ENCODE results near the gene CAPN5. TPM values are rescaled to one million over a fixed set of nuclear protein-coding genes. Genes with fewer than 3 reads are reported as not detected.

CAPN5 gene
- total and polyA plus RNA-seq, 2 of the 8 experiments (the other 6 are each of a cell fraction or from before 2014, with no cell fraction given), result 21.5 to 22.4 TPM

- TF ChIP-seq CTBP2 (IDR thresholded peaks at IDR 0.05; ENCODE audit: borderline replicate concordance, insufficient read depth, insufficient read length, low read length), result no peak
- TF ChIP-seq KDM4A (IDR thresholded peaks at IDR 0.05; ENCODE audit: low read depth, low read length, severe bottlenecking), result no peak
- TF ChIP-seq CHD1 (IDR thresholded peaks at IDR 0.05; ENCODE audit: low read depth, low read length), result no peak
- no peak for TF ChIP-seq GTF2F1 (IDR thresholded peaks at IDR 0.05; ENCODE audit: borderline replicate concordance, low read depth, low read length)
- TF ChIP-seq RBBP5 (IDR thresholded peaks at IDR 0.05; ENCODE audit: borderline replicate concordance, low read depth, low read length), result no peak
Observed at GRCh38 chr11:77125191-77125590, 58.4 kb downstream of the CAPN5 start (continued).
